ENCODE data around the gene DLX6.

The DLX6 gene

DNA sequence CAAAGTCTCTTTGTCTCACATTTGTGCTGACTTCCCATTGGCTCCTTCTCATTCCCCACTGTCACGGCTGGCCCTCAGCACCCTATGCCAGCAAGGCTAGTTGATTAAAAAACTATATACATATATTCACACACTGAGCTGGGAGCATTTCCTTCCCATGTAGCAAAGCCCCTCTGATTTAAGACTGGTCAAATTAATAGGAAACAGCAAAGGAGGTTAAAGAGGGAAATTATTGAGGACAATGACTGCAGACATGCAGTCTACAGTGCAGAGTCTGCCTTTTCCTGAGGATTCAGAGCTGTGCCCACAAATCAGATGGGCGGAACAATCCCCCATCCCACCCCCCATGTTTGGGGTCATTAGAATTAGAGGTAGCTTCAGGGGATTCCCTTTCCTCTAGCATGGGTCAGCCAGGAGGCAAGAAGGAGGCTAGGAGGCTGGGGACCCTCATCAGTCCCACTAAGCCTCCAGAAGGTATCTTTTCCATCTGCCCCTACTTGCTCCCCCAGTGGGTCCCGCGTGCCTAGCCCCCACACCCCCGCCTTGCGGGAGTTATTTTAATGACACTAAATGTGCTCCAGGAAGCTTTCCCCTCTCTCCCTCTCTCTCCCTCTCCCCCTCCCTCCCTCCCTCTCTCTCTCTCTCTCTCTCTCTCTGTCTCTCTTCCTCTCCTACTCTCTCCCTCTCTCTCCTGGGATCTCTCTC lies 9.8 kb upstream of the DLX6 start:
- no peak for DNase-seq (ENCODE audit: low read depth)

DNA sequence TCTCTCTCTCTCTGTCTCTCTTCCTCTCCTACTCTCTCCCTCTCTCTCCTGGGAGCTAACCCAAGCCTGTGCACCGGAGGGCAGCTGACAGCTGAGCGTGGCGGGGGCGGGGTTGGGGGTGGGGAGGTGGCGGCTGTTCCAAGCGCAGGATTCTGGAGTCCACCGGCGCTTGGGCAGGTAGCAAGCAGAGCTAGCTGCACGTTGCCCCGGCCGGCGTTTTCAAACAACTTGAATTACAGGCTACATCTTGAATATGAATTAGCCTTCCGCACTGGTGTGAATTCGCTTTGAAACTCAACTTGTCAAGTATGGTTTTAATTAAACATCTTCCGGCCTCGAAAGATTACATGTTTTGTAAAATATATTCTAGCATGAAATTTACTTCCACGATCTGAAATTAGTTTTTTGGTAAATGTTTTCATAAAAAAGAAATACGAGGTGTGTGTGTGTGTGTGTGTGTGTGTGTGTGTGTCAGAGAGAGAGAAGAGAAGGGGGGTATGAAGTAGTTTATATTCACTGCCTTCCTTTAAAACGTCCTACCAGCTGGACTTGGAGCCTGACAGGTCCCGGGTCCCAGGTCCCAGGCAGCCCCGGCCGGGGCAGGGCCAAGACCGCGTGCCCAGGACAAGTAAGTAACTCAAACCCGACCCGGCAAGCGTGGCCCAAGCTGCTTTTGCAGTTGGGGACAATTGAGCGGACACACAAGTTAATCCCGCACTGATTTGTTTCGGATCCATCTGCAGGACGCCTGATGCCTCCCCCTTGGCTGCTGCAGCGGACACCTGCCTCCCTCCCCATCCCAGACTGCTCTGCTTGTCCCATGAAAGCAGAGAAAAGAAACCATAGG lies 9.0 kb upstream of the DLX6 start:
- DNase-seq (ENCODE audit: low read depth) = no peak

DNA sequence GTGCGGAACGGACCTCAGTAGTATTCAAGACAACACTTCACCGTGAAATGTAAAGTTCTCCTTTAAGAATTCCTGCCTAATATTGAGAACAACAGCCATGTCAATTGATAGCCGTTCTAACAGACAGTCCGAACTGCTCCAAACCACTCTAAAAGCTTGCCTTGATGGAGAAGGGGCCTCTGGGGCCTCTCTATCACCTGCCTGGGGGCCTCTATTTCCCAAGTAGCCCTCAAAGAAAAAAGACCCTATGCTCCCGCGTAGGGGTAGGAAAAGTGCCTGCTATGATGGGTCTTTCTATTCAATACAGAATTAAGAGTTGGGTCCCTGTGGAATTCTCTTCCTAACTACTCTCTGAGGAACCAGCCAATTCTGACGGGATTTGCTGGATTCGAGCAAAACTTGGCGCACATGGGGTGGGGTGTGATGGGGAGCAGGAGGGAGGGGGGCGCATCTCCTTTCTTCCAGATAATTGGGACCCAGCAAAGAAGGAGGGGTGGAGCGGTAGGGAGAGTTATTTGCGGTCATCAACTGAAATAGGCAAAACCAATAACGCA lies 8.3 kb upstream of the DLX6 start:
- no peak for DNase-seq (ENCODE audit: low read depth)

GRCh38 chr7:96997512-96998032 lies 7.8 kb upstream of the DLX6 start:
- no peak for DNase-seq (ENCODE audit: low read depth)

DNA sequence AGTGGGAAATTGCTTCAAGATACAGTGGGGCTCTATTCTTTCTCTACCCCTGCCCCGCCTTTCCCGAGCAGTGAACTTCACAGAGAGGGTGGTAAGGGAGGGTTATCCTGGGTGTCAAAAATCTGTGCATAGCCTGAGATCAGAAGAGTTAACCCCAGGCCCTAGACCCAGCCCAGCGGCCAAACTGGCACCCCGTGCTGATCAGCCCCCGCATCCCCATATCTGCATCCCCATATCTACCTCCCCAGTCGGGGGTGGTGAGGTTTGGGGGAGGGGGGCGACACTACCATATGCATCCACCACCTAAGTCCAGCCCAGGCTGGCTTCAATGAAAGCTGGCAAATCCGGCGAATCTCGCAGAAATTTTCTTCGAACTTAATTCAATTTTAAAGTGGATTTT lies 7.0 kb upstream of the DLX6 start:
- no peak for DNase-seq (ENCODE audit: low read depth)

DNA sequence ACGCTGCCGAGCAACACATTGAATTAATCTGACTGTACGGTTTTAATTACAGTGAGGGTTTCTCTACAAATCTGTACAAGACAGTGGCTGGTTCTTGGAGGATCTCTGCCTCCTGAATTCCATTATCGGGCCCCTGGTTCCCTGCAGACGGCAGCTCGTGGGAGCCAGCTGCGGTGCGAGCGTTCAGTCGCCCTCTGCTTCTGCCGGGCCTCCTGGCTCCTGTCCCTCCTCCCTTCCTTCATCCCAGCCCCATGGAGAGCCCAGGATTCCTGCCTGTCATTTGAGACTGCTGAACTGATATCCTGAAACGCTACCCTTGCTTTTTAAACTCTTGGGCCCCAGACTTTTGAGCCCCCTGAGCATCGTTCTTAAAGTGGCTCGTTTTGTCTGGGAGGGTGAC lies 6.6 kb upstream of the DLX6 start:
- no peak for DNase-seq (ENCODE audit: low read depth)

DNA sequence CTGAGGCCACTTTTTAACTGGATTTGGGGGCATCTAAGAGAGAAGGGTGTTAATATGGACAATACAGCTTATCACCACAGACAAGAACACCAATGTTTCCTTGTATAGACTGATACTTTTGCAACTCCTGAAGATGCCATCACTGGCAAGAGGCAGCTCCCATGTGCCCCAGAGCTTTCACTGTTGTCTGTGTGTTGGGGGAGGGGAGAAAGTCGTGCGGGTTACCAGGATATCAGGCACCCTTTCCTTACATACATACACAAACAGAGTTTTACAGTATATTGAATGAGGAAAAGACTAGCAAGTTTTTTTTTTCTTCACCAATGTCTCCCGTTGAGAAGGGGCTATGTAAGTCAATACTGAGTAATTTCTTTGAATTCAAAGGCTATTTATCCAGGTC lies 4.1 kb upstream of the DLX6 start:
- no peak for DNase-seq (ENCODE audit: low read depth)

DNA sequence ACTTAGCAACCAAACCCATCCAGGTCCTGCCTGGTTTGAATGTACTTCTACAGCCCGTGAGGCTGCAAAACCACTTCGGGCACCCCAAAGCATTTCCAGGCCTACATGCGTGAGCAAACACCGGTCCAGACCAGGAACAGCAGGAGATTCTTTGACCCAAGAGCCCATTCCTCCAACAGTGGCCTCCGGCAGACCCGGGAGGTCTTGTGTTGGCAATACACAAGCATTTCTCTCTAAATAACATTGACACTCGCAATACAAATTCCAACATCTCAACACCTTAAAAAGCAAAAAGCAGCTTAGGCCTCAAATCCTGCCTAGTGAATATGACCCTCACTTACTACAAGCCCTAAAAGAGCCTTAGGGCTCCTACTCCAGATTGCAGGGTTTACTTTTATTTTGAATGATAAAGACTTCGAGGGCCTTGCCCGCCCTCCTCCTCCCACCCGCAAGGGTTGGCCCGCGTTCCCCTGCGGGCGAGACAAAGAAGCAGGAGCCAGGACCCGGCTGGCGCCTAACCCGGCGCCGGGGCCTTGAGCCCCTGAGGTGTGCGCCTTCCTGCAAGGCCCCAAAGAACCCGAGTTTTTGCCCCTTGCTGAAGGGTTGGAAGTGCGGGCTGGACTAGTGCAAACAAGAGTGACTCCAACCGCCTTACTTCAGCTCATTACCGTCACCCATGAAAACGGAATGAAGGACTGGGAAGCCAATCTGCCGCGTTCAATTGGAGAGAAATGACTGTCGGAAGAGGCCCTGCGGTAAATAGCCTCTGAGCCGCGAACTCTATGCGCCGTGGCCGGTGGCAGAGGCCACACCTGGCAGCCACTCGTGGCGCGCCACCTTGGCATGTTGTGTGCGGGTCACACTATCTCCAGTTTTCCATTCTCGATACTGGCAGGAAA lies 3.4 kb upstream of the DLX6 start:
- no peak for DNase-seq (ENCODE audit: low read depth)

- no peak for DNase-seq (ENCODE audit: low read depth)
Measured at GRCh38 chr7:97002555-97003261, 2.6 kb upstream of the DLX6 start.

GRCh38 chr7:97003262-97004246 lies 1.8 kb upstream of the DLX6 start:
- DNase-seq (ENCODE audit: low read depth) = no peak

- DNase-seq (ENCODE audit: low read depth) = no peak
Measured at GRCh38 chr7:97004247-97005182, 838 bp upstream of the DLX6 start.

GRCh38 chr7:97006055-97006815 lies 882 bp downstream of the DLX6 start:
- peak; percentile 48 for DNase-seq (ENCODE audit: low read depth)

DNA sequence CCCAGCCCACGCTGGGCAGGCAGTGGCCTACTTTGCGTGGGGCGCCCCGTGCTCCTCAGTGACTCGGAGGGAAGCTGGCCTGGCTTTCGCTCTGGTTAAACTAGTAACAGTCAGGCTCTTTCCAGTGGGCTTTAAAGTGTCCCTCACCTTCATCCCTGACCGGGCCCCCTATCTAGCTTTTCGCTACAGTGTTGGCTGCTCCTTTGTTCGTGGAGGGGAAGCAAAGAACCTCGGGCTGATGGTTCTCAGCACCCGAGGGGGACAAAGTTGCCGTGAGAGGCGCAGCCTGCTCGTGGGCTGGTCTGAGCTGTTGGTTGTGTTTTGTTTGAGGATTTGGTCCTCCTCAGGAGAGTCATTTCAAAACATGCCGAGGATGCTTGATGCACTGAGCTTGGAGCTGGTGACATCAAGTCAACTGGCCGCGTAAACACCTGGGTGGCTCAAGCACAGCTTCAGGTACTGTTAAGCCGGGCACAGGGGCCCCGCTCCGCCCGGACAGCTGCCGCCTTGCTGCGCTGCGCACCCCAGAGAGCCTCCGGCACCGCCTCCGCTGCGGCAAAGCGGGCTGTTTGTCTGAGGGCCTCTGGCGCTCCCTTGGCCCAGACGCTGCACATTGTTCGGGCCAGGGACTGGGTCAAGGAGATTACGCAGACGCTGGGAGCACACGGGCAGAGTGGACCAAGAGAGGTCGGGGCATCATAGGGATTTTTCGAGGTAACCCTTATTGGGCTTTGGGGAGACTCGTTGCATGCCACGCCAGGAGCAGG lies 1.6 kb downstream of the DLX6 start:
- DNase-seq (ENCODE audit: low read depth) = no peak

GRCh38 chr7:97007583-97007861 lies 2.2 kb downstream of the DLX6 start:
- DNase-seq (ENCODE audit: low read depth) = no peak

GRCh38 chr7:97008275-97008917 lies 3.0 kb downstream of the DLX6 start:
- no peak for DNase-seq (ENCODE audit: low read depth)

DNA sequence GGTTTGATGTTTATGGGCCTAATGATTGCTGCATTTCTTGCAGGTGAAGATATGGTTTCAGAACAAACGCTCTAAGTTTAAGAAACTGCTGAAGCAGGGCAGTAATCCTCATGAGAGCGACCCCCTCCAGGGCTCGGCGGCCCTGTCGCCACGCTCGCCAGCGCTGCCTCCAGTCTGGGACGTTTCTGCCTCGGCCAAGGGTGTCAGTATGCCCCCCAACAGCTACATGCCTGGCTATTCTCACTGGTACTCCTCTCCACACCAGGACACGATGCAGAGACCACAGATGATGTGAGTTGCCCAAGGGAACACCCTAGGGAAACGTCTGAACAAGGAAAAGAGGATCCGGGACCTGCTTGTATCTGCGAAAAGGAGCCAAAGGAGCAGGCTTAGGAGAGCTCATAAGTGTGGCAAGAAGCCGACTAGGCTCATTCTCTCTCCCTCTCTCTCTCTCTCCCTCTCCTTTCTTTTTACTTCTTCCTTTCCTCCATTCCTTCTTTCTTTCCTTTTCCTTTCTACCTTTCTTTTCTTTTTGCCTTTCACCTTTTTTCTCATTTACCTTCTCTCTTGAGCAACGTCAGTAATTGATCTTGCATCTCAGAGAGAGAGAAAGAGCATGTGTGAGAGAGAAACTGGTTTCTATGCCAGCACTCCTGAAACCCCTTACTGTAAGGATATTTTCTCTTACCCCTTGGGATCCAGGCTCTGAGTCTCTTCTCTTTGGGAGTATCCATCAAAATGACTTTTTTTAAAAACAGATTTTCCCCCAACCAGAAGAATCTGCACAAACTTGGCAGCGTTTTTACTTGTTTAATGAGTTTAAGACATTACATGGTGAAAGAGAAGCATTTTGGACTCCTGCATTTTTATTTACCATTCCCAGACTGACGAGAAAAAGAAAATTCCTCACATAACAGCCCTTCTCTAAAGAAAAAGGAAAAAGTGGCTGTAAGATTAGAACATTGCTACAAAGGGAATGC lies 4.7 kb downstream of the DLX6 start:
- DNase-seq (ENCODE audit: low read depth) = no peak
